Thyroid gland (tissue), 4 donors: ENCODE results near the gene OSBPL3. TPM values are rescaled to one million over a fixed set of nuclear protein-coding genes. Genes with fewer than 3 reads are reported as not detected.

Experiments
- DNase-seq, 2 donors: peaks; one replicate each; pipeline ENCODE4 v3.0.0-alpha.2; 2019
- H3K27ac ChIP-seq, 3 donors: fragments of 200-600 bp; sonication (generic); 1 replicate in 2 of 3; 2 replicates in 1 of 3; pipeline ENCODE4 v1.5.1; 2016 to 2019; ENCODE audit warnings: mild to moderate bottlenecking in 1 of 3, moderate library complexity in 1 of 3
- H3K27me3 ChIP-seq: fragments of 200-600 bp; sonication (generic); one replicate; pipeline ENCODE4 v1.5.1; 2019
- H3K36me3 ChIP-seq, 2 donors: fragments of 200-600 bp; sonication (generic); one replicate each; pipeline ENCODE4 v1.5.1; 2016 to 2019
- H3K4me1 ChIP-seq, 2 donors: fragments of 200-600 bp; sonication (generic); one replicate each; pipeline ENCODE4 v1.5.1; 2017 to 2019
- H3K4me3 ChIP-seq, 3 donors: fragments of 200-600 bp; sonication (generic); replicated peaks in 1 of 3; 1 replicate in 2 of 3; 2 replicates in 1 of 3; pipeline ENCODE4 v1.5.1; 2016; ENCODE audit warnings: mild to moderate bottlenecking in 1 of 3
- H3K9me3 ChIP-seq: fragments of 200-600 bp; sonication (generic); one replicate; pipeline ENCODE4 v1.5.1; 2017
- POLR2A ChIP-seq, 2 donors: fragments of 450-650 bp; IDR thresholded peaks; one replicate each; pipeline ENCODE4 v1.6.1; 2017; ENCODE audit warnings: antibody characterized with exemption in 2 of 2, mild to moderate bottlenecking in 2 of 2, moderate library complexity in 1 of 2
- WGBS, 2 donors: methylation state at CpG; one replicate each; pipeline ENCODE4 v1.1.5; 2017; 5-methylcytosine and 5-hydroxymethylcytosine counted together
- intact Hi-C: fragments of 100-400 bp; cut with DNase I; formaldehyde crosslinking; loops from one replicate; pipeline ENCODE4 v1.15.1; 2023
- total RNA-seq, 4 donors: library from RNA; depleted of rRNA; stranded (reverse); fragments of >200 nt; gene quantifications; one replicate each; pipeline ENCODE4 v1.2.3, GENCODE V29; 2016
- TF ChIP-seq, protein P1 (sequence below), 6 experiments: fragments of 200-600 bp in 3 of 6; fragments of 450-650 bp in 3 of 6; sonication (generic) in 3 of 6; IDR thresholded peaks; one replicate each; pipeline ENCODE4 v1.5.1; 2016 to 2019; ENCODE audit warnings: antibody characterized with exemption in 6 of 6, mild to moderate bottlenecking in 2 of 6, inconsistent platforms in 1 of 6, moderate library complexity in 1 of 6

Gene OSBPL3
- total RNA-seq, 4 donors from 2014 or later: 22.1 to 41.7 (median 34.3) TPM

DNA sequence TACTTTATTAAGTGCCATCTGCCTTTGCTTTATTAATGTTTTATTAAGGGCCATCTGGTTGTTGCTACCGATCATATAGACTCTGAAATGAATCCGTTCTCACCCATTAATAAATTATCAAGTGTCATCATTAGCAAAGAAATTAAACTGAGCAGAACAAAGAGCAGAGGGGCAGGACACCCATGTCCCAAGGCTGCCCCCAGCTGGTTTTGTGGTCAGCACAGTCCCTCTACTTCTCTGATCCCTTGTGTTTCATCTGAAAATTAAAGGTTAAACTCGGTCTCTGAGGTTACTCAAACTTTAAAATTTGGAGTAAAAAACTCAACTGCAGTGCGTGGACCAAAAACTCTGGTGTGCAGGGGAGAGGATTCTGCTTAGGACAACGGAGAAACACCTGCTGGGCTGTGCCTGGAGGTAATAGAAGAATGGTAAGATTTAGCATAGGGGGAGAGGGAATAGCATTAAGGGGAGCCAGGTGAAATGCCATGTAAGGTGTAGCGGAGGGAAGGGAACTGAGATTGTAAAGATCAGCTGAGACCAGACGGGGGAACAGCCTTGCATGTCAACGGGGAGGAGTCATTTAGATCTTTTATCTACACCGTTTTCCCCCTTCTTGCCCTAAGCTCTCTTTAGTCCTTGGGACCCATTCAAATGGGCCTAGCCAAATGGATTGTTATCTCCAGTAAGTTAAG, 212.0 kb downstream of the OSBPL3 start:
- no peaks in the 10 kb centered on the region for H3K4me1 ChIP-seq
- no peaks in the 10 kb centered on the region for H3K36me3 ChIP-seq
- intact Hi-C loops: no loop called here
- no peaks in the 10 kb centered on the region for H3K9me3 ChIP-seq
- no peak overlapping the region for H3K27ac ChIP-seq
- WGBS, 2 donors: 74 to 80% methylated on average over 8 to 9 of the region's 9 CpGs
- no peak overlapping the region for H3K4me3 ChIP-seq
- TF ChIP-seq, protein P1, sequence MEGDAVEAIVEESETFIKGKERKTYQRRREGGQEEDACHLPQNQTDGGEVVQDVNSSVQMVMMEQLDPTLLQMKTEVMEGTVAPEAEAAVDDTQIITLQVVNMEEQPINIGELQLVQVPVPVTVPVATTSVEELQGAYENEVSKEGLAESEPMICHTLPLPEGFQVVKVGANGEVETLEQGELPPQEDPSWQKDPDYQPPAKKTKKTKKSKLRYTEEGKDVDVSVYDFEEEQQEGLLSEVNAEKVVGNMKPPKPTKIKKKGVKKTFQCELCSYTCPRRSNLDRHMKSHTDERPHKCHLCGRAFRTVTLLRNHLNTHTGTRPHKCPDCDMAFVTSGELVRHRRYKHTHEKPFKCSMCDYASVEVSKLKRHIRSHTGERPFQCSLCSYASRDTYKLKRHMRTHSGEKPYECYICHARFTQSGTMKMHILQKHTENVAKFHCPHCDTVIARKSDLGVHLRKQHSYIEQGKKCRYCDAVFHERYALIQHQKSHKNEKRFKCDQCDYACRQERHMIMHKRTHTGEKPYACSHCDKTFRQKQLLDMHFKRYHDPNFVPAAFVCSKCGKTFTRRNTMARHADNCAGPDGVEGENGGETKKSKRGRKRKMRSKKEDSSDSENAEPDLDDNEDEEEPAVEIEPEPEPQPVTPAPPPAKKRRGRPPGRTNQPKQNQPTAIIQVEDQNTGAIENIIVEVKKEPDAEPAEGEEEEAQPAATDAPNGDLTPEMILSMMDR (IDR thresholded peaks at IDR 0.05): no peak
- no peak for TF ChIP-seq POLR2A (IDR thresholded peaks at IDR 0.05)
- no peaks in the 10 kb centered on the region for H3K27me3 ChIP-seq
- DNase-seq: no peak

DNA sequence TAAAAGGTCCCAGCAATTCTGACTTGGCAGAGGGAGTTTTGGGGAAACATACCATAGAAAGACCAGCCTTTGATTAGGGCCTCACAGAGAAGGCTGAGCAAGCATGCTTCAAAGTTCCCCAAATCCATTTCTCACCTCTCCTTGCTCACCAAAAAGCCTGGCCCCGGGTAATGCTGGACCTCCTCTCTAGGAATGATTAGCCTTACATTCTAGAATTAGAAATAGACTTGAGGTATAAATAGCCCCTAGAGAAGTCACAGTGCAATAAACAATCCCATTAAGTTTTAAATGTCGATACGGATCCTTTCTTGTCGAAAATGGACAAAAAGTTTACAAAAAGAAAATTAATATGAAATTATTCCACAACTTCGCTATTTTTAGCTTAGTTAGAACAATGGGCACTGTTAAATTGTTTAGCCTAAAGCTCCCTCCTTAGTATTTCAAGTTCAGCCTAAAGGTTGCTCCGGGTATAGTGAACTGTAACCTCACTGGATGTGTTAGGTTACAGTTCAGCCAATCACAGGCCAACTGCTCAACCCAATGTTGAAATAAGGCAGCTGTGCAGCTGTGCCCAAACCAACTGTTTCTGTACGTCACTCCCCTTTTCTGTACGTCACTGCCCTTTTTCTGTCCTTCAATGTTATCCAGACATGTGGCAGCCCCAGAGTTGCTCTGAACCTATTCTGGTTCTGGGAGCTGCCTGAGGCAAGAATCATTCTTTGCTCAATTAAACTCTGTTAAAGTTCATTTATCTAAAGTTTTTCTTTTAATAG, 214.8 kb downstream of the OSBPL3 start:
- intact Hi-C loops: no loop called here
- H3K9me3 ChIP-seq: no peaks in the 10 kb centered on the region
- no peaks in the 10 kb centered on the region for H3K4me1 ChIP-seq
- WGBS, 2 donors: 78 to 79% methylated on average over 8 of the region's 8 CpGs
- no peak overlapping the region for H3K4me3 ChIP-seq
- no peak for DNase-seq
- H3K36me3 ChIP-seq: no peaks in the 10 kb centered on the region
- H3K27ac ChIP-seq: no peak overlapping the region
- H3K27me3 ChIP-seq: no peaks in the 10 kb centered on the region
- TF ChIP-seq POLR2A (IDR thresholded peaks at IDR 0.05): no peak

- no peaks in the 10 kb centered on the region for H3K4me1 ChIP-seq
- H3K4me3 ChIP-seq: no peak overlapping the region
- intact Hi-C loops: no loop called here
- WGBS, 2 donors: 66 to 83% methylated on average over 1 of the region's 1 CpG
- no peaks in the 10 kb centered on the region for H3K36me3 ChIP-seq
- DNase-seq: no peak
- TF ChIP-seq, protein P1 (IDR thresholded peaks at IDR 0.05): no peak
- no peak for TF ChIP-seq POLR2A (IDR thresholded peaks at IDR 0.05)
- no peak overlapping the region for H3K27ac ChIP-seq
- H3K9me3 ChIP-seq: no peaks in the 10 kb centered on the region
- no peaks in the 10 kb centered on the region for H3K27me3 ChIP-seq
These were observed 216.0 kb downstream of the OSBPL3 start for GRCh38 chr7:24764011-24764410.

- intact Hi-C loops: no loop called here
- no peak overlapping the region for H3K4me3 ChIP-seq
- H3K9me3 ChIP-seq: no peaks in the 10 kb centered on the region
- no peak for DNase-seq
- no peaks in the 10 kb centered on the region for H3K4me1 ChIP-seq
- H3K36me3 ChIP-seq: no peaks in the 10 kb centered on the region
- 76 to 91% methylated on average over 5 of the region's 5 CpGs for WGBS, 2 donors
- H3K27me3 ChIP-seq: no peaks in the 10 kb centered on the region
- TF ChIP-seq, protein P1 (IDR thresholded peaks at IDR 0.05): no peak
- TF ChIP-seq POLR2A (IDR thresholded peaks at IDR 0.05): no peak
- H3K27ac ChIP-seq: no peak overlapping the region
These were observed 216.6 kb downstream of the OSBPL3 start for GRCh38 chr7:24763303-24763901.

GRCh38 chr7:24762771-24763170, 217.2 kb downstream of the OSBPL3 start:
- Histone ChIP-seq H3K9me3 (no peaks in the 10 kb centered on the region), H3K4me1 (peaks cover 4 to 5% of the 10 kb centered on the region in 2 donors), H3K4me3 (no peak overlapping the region), H3K27ac (no peak overlapping the region), H3K27me3 (no peaks in the 10 kb centered on the region), H3K36me3 (no peaks in the 10 kb centered on the region)
- TF ChIP-seq, protein P1 (IDR thresholded peaks at IDR 0.05): no peak
- TF ChIP-seq POLR2A (IDR thresholded peaks at IDR 0.05): no peak
- intact Hi-C loops: no loop called here
- no peak for DNase-seq
- 75 to 81% methylated on average over 7 of the region's 7 CpGs for WGBS, 2 donors
